Peyer's patch (tissue), 4 donors: ENCODE data around the gene MYOF. TPM values are rescaled to one million over a fixed set of nuclear protein-coding genes. Genes with fewer than 3 reads are reported as not detected.

Source experiments
- DNase-seq, 3 donors: peaks; one replicate each; pipeline ENCODE4 v3.0.0-alpha.2; 2017 to 2019
- H3K27ac ChIP-seq, 4 donors: fragments of 200-600 bp; sonication (generic); one replicate each; pipeline ENCODE4 v1.5.1; 2016 to 2019
- H3K27me3 ChIP-seq, 2 donors: fragments of 200-600 bp; sonication (generic); one replicate each; pipeline ENCODE4 v1.5.1; 2019
- H3K36me3 ChIP-seq, 3 donors: fragments of 200-600 bp; sonication (generic); one replicate each; pipeline ENCODE4 v1.5.1; 2016 to 2019
- H3K4me1 ChIP-seq, 4 donors: fragments of 200-600 bp; sonication (generic); one replicate each; pipeline ENCODE4 v1.5.1; 2016 to 2019
- H3K4me3 ChIP-seq, 4 donors: fragments of 200-600 bp; sonication (generic); 1 replicate in 3 of 4; 2 replicates in 1 of 4; pipeline ENCODE4 v1.5.1; 2016 to 2019; ENCODE audit warnings: mild to moderate bottlenecking in 1 of 4
- H3K9me3 ChIP-seq, 4 donors: fragments of 200-600 bp; sonication (generic); one replicate each; pipeline ENCODE4 v1.5.1; 2016 to 2019; ENCODE audit warnings: mild to moderate bottlenecking in 1 of 4
- POLR2A ChIP-seq, 2 donors: fragments of 450-650 bp; IDR thresholded peaks; one replicate each; pipeline ENCODE4 v1.5.1; 2017; ENCODE audit warnings: antibody characterized with exemption in 2 of 2, mild to moderate bottlenecking in 2 of 2, moderate library complexity in 2 of 2
- total RNA-seq, 4 donors: library from RNA; depleted of rRNA; stranded (reverse); fragments of >200 nt; gene quantifications; one replicate each; pipeline ENCODE4 v1.1.0, GENCODE V29; 2016
- TF ChIP-seq, protein P1 (sequence below), 6 experiments: fragments of 450-650 bp in 4 of 6; fragments of 200-600 bp in 2 of 6; sonication (generic) in 1 of 6; IDR thresholded peaks; one replicate each; pipeline ENCODE4 v1.5.1; 2017 to 2019; ENCODE audit warnings: antibody characterized with exemption in 6 of 6, mild to moderate bottlenecking in 3 of 6, moderate library complexity in 1 of 6

The MYOF gene
- total RNA-seq, 4 donors from 2014 or later, result 15.1 to 52.8 (median 24.4) TPM

DNA sequence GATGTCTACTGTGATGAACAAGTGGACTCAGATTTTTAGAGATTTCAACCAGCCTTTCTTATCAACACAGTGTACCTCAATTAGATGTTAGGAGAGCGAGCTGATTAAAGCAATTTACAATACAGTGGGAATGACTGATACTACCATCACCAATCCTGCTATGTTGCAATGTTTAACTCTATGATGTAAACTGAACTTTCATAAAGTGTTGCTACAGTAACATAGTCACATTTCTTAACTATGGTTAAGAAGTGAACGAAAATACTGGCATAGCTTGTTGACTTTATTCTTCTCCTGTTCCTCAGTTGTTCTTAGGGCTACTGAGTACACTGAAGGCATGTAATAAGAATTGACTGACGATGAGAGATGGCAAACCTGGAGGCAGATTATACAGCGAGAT, 139.8 kb downstream of the MYOF start:
- H3K27me3 ChIP-seq, result no peaks in the 10 kb centered on the region
- peaks cover 0 to 52% (median 0%) of the 10 kb centered on the region in 3 donors for H3K36me3 ChIP-seq
- H3K4me1 ChIP-seq, result no peaks in the 10 kb centered on the region
- DNase-seq, result no peak
- TF ChIP-seq, protein P1, sequence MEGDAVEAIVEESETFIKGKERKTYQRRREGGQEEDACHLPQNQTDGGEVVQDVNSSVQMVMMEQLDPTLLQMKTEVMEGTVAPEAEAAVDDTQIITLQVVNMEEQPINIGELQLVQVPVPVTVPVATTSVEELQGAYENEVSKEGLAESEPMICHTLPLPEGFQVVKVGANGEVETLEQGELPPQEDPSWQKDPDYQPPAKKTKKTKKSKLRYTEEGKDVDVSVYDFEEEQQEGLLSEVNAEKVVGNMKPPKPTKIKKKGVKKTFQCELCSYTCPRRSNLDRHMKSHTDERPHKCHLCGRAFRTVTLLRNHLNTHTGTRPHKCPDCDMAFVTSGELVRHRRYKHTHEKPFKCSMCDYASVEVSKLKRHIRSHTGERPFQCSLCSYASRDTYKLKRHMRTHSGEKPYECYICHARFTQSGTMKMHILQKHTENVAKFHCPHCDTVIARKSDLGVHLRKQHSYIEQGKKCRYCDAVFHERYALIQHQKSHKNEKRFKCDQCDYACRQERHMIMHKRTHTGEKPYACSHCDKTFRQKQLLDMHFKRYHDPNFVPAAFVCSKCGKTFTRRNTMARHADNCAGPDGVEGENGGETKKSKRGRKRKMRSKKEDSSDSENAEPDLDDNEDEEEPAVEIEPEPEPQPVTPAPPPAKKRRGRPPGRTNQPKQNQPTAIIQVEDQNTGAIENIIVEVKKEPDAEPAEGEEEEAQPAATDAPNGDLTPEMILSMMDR (IDR thresholded peaks at IDR 0.05), result no peak
- no peak for TF ChIP-seq POLR2A (IDR thresholded peaks at IDR 0.05)
- H3K4me3 ChIP-seq, result no peak overlapping the region
- no peak overlapping the region for H3K27ac ChIP-seq
- H3K9me3 ChIP-seq, result no peaks in the 10 kb centered on the region

DNA sequence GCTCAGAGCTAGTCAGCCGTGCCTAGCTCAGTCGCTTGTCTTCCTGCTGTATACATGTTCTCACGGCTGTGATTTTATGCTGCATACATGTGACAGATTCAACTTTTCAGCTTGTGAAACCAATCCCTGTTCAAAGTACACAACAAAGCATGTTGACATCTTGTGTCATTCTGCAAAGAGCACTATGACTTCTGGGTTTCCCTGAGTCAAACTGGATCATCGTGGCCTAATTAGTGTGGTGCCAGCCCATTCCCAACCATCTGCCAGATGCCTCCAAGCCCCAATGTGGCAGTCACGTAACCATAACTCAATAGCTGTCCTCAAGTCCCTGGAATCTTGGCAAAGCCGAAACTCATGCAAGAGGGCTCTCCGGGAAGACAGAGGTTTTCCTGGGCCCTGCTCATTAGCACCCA, 144.8 kb downstream of the MYOF start:
- Histone ChIP-seq H3K27ac (no peak overlapping the region), H3K4me1 (no peaks in the 10 kb centered on the region), H3K27me3 (no peaks in the 10 kb centered on the region), H3K9me3 (no peaks in the 10 kb centered on the region), H3K36me3 (peaks cover 0 to 38% (median 0%) of the 10 kb centered on the region in 3 donors), H3K4me3 (no peak overlapping the region)
- TF ChIP-seq POLR2A (IDR thresholded peaks at IDR 0.05), result no peak
- TF ChIP-seq, protein P1 (IDR thresholded peaks at IDR 0.05), result no peak
- DNase-seq, result no peak

DNA sequence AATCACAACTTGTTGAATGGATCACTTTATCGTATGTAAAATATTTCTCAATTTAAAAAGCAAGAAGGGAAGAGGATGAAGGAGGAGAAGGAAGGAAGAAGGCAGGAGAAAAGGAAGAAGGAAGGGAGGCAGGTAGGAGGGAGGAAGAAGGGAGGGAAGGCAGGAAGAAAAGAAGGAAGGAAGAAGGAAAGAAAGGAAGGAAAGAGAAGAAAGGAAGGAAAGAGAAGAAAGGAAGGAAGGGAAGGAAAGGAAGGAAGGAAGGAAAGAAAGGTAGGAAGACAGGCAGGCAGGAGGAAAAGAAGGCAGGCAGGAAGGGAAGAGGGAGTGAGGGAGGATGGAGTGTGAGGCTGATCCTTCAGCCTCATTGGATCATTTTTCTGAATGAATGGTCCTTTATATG, 145.5 kb downstream of the MYOF start:
- DNase-seq, result no peak
- TF ChIP-seq, protein P1 (IDR thresholded peaks at IDR 0.05), result no peak
- no peak for TF ChIP-seq POLR2A (IDR thresholded peaks at IDR 0.05)
- Histone ChIP-seq H3K4me1 (no peaks in the 10 kb centered on the region), H3K27ac (no peak overlapping the region), H3K9me3 (no peaks in the 10 kb centered on the region), H3K4me3 (no peak overlapping the region), H3K36me3 (peaks cover 0 to 44% (median 0%) of the 10 kb centered on the region in 3 donors), H3K27me3 (no peaks in the 10 kb centered on the region)

DNA sequence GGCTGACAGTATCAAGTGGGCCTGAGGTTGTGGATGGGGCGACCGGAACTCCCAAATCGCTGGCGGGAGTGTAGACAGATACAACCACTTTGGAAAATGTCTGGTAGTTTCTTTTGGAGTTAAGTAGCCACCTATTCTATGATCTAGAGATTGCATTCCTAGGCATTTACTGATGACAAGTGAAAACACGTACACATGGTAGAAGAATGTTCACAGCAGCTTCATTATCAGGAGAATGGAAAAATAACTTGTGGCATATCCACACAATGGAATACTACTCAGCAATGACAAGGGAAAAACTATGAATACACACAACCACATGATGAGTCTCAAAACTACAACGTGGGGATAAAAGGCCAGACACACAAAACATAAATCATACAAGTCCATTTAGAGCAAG, 146.0 kb downstream of the MYOF start:
- H3K27ac ChIP-seq, result no peak overlapping the region
- H3K4me3 ChIP-seq, result no peak overlapping the region
- no peaks in the 10 kb centered on the region for H3K9me3 ChIP-seq
- TF ChIP-seq, protein P1 (IDR thresholded peaks at IDR 0.05), result no peak
- no peak for TF ChIP-seq POLR2A (IDR thresholded peaks at IDR 0.05)
- DNase-seq, result no peak
- H3K27me3 ChIP-seq, result no peaks in the 10 kb centered on the region
- H3K36me3 ChIP-seq, result peaks cover 0 to 49% (median 0%) of the 10 kb centered on the region in 3 donors
- H3K4me1 ChIP-seq, result no peaks in the 10 kb centered on the region

DNA sequence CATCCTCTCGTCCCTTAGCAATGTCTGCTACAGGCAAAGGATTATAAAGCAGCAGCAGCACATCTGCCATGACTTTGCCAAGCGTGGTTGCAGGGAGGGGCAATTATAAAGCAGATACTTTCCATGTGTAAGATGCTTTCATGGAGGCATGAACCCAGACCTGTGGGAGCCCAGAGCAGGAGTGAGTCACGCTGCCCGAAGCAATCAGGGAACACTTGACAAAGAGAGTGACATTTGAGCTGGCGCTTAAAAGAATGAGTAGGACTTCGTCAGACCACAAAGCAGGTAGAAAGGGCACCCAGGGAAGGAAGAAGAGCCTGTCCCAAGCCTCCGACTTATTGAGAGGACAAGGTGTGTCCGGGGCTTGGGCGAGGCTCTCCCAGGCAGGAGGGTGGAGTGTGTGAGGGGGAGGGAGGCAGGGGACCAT, 147.2 kb downstream of the MYOF start:
- Histone ChIP-seq H3K9me3 (no peaks in the 10 kb centered on the region), H3K4me1 (no peaks in the 10 kb centered on the region), H3K36me3 (peaks cover 0 to 51% (median 0%) of the 10 kb centered on the region in 3 donors), H3K27ac (no peak overlapping the region), H3K27me3 (no peaks in the 10 kb centered on the region), H3K4me3 (no peak overlapping the region)
- no peak for TF ChIP-seq POLR2A (IDR thresholded peaks at IDR 0.05)
- TF ChIP-seq, protein P1 (IDR thresholded peaks at IDR 0.05), result no peak
- DNase-seq, result no peak

DNA sequence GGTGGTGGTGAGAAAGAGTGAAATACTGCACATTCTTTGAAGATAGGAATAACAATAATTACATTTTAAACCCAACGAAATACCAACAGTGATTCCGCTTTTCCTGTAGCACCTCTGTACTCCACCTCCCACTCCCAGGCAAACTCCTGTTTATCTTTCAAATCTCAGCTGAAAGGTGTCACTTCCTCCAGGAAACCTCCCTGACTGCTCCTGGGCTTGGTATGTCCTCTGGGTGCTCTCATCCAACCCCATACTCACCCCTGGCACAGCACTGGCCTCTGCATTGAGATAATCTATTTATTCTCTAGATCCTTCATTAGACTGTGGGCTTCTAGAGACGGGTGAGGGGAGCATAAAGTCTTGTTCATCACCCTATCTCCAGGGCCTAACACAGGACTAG, 148.0 kb downstream of the MYOF start:
- no peak overlapping the region for H3K4me3 ChIP-seq
- H3K36me3 ChIP-seq, result peaks cover 0 to 52% (median 0%) of the 10 kb centered on the region in 3 donors
- no peaks in the 10 kb centered on the region for H3K4me1 ChIP-seq
- TF ChIP-seq, protein P1 (IDR thresholded peaks at IDR 0.05), result no peak
- no peak for TF ChIP-seq POLR2A (IDR thresholded peaks at IDR 0.05)
- H3K27me3 ChIP-seq, result no peaks in the 10 kb centered on the region
- H3K9me3 ChIP-seq, result no peaks in the 10 kb centered on the region
- H3K27ac ChIP-seq, result no peak overlapping the region
- no peak for DNase-seq
